Body of pancreas (tissue), 4 donors: ENCODE measurements around the gene LRRC7. TPM values are rescaled to one million over a fixed set of nuclear protein-coding genes. Genes with fewer than 3 reads are reported as not detected.

ENCODE experiments used
- ATAC-seq: fragments of 150-250 bp; one replicate; pipeline ENCODE4 v1.9.1; 2016
- DNase-seq, 4 donors: peaks; one replicate each; pipeline ENCODE4 v3.0.0-alpha.2; 2019
- H3K27ac ChIP-seq, 4 donors: fragments of 200-600 bp; sonication (generic); 1 replicate in 3 of 4; 2 replicates in 1 of 4; pipeline versions ENCODE4 v1.5.1 to v1.6.1; 2016 to 2019; ENCODE audit warnings: mild to moderate bottlenecking in 1 of 4, mixed read lengths in 1 of 4, moderate library complexity in 1 of 4
- H3K27me3 ChIP-seq, 2 donors: fragments of 200-600 bp; sonication (generic); one replicate each; pipeline ENCODE4 v1.6.0; 2016; ENCODE audit warnings: mild to moderate bottlenecking in 1 of 2
- H3K36me3 ChIP-seq, 2 donors: fragments of 200-600 bp; sonication (generic); replicated peaks in 1 of 2; 2 replicates each; pipeline ENCODE4 v1.5.1; 2016; ENCODE audit warnings: low read depth in 2 of 2; ENCODE audit not compliant: insufficient read depth in 1 of 2
- H3K4me1 ChIP-seq: fragments of 200-600 bp; sonication (generic); one replicate; pipeline ENCODE4 v1.6.0; 2016
- H3K4me3 ChIP-seq, 2 donors: fragments of 200-600 bp; sonication (generic); 1 replicate in 1 of 2; 2 replicates in 1 of 2; pipeline ENCODE4 v1.5.1; 2016 to 2019
- H3K9me3 ChIP-seq, 3 donors: fragments of 200-600 bp; sonication (generic); 1 replicate in 2 of 3; 2 replicates in 1 of 3; pipeline ENCODE4 v1.5.1; 2016
- POLR2A ChIP-seq, 3 donors: fragments of 450-650 bp; IDR thresholded peaks; one replicate each; pipeline ENCODE4 v1.6.1; 2016; ENCODE audit warnings: antibody characterized with exemption in 3 of 3, mild to moderate bottlenecking in 2 of 3
- WGBS, 2 donors: methylation state at CpG; one replicate each; pipeline ENCODE4 v1.1.5; 2017; 5-methylcytosine and 5-hydroxymethylcytosine counted together
- intact Hi-C: fragments of 100-400 bp; cut with DNase I; formaldehyde crosslinking; loops from one replicate; pipeline ENCODE4 v1.15.1; 2023
- total RNA-seq, 2 donors: library from RNA; depleted of rRNA; stranded (reverse); fragments of >200 nt; gene quantifications; one replicate each; pipeline ENCODE4 v1.1.0, GENCODE V29; 2016
- TF ChIP-seq, protein P1 (sequence below), 7 experiments: fragments of 450-650 bp in 4 of 7; fragments of 200-600 bp in 3 of 7; sonication (generic) in 3 of 7; IDR thresholded peaks; one replicate each; pipeline ENCODE4 v1.5.1; 2016 to 2019; ENCODE audit warnings: antibody characterized with exemption in 7 of 7

Gene LRRC7
- total RNA-seq, 2 donors from 2014 or later = 1.3 to 2.6 TPM

DNA sequence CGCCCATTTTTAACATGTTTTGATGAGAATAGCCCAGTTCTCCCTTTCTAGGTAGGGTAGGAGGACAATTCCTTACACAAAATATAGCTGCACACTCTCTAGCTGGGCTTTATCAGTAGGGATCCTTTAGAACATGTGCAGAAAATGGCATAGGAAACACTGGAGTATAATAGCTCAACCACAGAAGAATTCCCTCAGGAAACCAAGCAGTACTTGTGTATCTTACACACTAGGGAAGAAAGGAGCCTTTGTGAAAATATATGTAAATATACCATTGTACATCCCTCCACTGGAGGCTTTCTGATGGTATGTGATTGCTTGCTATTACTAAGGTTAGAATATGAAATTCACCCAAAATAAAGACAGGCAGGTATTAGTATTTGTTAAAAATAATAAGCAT lies 484.2 kb downstream of the LRRC7 start:
- Histone ChIP-seq H3K27ac (no peak overlapping the region), H3K27me3 (no peaks in the 10 kb centered on the region), H3K36me3 (no peaks in the 10 kb centered on the region), H3K4me3 (no peak overlapping the region), H3K9me3 (no peaks in the 10 kb centered on the region), H3K4me1 (no peaks in the 10 kb centered on the region)
- DNase-seq (no peak), ATAC-seq (no peak)
- TF ChIP-seq, protein P1, sequence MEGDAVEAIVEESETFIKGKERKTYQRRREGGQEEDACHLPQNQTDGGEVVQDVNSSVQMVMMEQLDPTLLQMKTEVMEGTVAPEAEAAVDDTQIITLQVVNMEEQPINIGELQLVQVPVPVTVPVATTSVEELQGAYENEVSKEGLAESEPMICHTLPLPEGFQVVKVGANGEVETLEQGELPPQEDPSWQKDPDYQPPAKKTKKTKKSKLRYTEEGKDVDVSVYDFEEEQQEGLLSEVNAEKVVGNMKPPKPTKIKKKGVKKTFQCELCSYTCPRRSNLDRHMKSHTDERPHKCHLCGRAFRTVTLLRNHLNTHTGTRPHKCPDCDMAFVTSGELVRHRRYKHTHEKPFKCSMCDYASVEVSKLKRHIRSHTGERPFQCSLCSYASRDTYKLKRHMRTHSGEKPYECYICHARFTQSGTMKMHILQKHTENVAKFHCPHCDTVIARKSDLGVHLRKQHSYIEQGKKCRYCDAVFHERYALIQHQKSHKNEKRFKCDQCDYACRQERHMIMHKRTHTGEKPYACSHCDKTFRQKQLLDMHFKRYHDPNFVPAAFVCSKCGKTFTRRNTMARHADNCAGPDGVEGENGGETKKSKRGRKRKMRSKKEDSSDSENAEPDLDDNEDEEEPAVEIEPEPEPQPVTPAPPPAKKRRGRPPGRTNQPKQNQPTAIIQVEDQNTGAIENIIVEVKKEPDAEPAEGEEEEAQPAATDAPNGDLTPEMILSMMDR (IDR thresholded peaks at IDR 0.05) = no peak
- no peak for TF ChIP-seq POLR2A (IDR thresholded peaks at IDR 0.05)
- intact Hi-C loops = no loop called here
- WGBS, 2 donors = 29 to 31% methylated on average over 1 of the region's 1 CpG

DNA sequence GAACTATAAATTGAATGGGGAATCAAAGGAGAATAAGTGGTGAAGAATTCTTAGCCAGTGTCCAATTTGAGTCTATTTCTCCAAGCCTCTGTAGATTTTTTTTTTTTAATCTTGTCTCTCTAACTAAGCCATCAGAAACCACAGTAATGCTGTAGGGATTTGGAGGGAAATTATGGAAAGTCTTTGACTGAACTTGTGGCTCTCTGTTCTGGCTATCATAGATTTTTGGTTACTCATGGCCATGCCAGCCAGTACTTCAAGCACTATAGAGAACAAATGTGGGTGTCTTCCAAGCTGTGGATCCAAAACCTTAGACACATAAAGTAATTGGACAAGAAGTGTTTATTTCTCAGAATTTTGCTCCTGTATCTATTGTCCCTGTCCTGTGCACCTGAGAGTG lies 489.8 kb downstream of the LRRC7 start:
- no peak for ATAC-seq
- no peak for DNase-seq
- Histone ChIP-seq H3K4me3 (no peak overlapping the region), H3K36me3 (no peaks in the 10 kb centered on the region), H3K27me3 (no peaks in the 10 kb centered on the region), H3K9me3 (no peaks in the 10 kb centered on the region), H3K27ac (no peak overlapping the region), H3K4me1 (no peaks in the 10 kb centered on the region)
- TF ChIP-seq, protein P1 (IDR thresholded peaks at IDR 0.05) = no peak
- no peak for TF ChIP-seq POLR2A (IDR thresholded peaks at IDR 0.05)
- intact Hi-C loops = no loop called here

DNA sequence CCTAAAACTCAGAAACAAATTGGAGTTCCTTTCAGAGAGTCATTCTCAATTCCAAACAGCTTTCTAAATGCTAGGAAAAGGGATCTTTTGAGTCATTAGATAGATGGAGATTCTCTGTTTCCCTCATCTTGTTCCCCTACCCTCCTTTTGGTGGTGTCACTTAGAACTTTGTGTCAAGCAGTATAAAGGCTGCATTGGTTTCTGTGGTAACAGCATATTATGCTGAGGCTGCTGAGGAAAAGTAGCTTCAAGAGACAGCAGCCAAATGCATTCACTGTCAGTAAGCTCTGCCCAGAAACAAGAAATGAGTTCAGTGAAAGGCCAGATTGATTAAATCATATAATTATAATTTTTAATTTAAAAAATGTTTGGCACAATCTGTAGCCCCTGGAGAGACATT lies 493.5 kb downstream of the LRRC7 start:
- Histone ChIP-seq H3K4me1 (no peaks in the 10 kb centered on the region), H3K4me3 (no peak overlapping the region), H3K36me3 (no peaks in the 10 kb centered on the region), H3K27me3 (no peaks in the 10 kb centered on the region), H3K9me3 (no peaks in the 10 kb centered on the region), H3K27ac (no peak overlapping the region)
- intact Hi-C loops = no loop called here
- TF ChIP-seq, protein P1 (IDR thresholded peaks at IDR 0.05) = no peak
- no peak for TF ChIP-seq POLR2A (IDR thresholded peaks at IDR 0.05)
- ATAC-seq (no peak), DNase-seq (no peak)

DNA sequence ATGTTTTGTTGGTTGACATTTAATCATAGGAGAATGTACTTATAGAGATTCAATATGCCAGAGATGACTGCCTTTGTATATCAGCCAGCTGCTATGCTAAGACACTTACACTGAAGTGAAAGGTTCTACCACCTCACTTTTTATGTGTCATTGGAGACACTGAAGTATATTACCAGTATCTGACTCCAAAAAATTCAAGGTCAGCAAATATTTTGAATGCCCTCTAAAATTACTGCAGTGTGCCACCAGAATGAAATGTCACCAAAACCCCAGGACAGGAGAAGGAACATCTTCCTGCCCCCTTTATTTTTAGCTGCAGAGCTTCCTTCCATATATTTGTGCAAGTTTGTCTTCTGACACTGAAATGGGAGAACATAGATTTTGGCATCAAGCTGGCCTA lies 496.1 kb downstream of the LRRC7 start:
- DNase-seq = no peak
- no peak overlapping the region for H3K27ac ChIP-seq
- intact Hi-C loops = no loop called here
- H3K27me3 ChIP-seq = no peaks in the 10 kb centered on the region
- no peaks in the 10 kb centered on the region for H3K36me3 ChIP-seq
- no peaks in the 10 kb centered on the region for H3K4me1 ChIP-seq
- ATAC-seq = no peak
- no peak for TF ChIP-seq POLR2A (IDR thresholded peaks at IDR 0.05)
- TF ChIP-seq, protein P1 (IDR thresholded peaks at IDR 0.05) = no peak
- no peaks in the 10 kb centered on the region for H3K9me3 ChIP-seq
- no peak overlapping the region for H3K4me3 ChIP-seq

DNA sequence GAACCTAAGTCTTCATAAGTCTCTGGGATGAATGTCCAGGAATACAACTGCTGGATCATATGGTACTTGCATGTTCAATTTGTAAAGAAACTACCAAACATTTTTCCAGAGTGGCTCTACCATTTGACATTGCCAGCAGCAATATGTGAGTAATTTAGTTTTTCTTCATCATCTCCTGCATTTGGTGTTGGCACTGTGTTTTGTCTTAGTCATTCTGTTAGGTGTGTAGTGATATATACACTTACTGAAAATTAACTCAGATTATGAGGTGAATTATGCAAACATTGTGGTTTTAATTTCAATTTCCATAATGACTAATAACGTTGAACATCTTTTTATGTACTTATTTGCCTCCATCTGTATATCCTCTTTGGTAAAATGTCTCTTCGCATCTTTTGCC lies 499.0 kb downstream of the LRRC7 start:
- Histone ChIP-seq H3K27ac (no peak overlapping the region), H3K9me3 (no peaks in the 10 kb centered on the region), H3K27me3 (no peaks in the 10 kb centered on the region), H3K4me3 (no peak overlapping the region), H3K4me1 (no peaks in the 10 kb centered on the region), H3K36me3 (no peaks in the 10 kb centered on the region)
- ATAC-seq = no peak
- intact Hi-C loops = no loop called here
- TF ChIP-seq, protein P1 (IDR thresholded peaks at IDR 0.05) = no peak
- TF ChIP-seq POLR2A (IDR thresholded peaks at IDR 0.05) = no peak
- no peak for DNase-seq
- WGBS, 2 donors = 59 to 73% methylated on average over 2 of the region's 2 CpGs
